Stomach (tissue), 4 donors: Measurements from ENCODE around the gene FAM228B.

Experiments
- CTCF ChIP-seq, 7 experiments: fragments of 450-650 bp in 4 of 7; fragments of 200-600 bp in 3 of 7; sonication (generic) in 3 of 7; IDR thresholded peaks; one replicate each; pipeline ENCODE4 v1.5.1; 2016 to 2019; ENCODE audit warnings: antibody characterized with exemption in 7 of 7, control low read depth in 2 of 7, mild to moderate bottlenecking in 1 of 7
- POLR2A ChIP-seq, 4 donors: fragments of 450-650 bp; IDR thresholded peaks; one replicate each; pipeline ENCODE4 v1.6.1; 2016; ENCODE audit warnings: antibody characterized with exemption in 4 of 4, control low read depth in 2 of 4, mild to moderate bottlenecking in 1 of 4, moderate library complexity in 1 of 4

- TF ChIP-seq CTCF (IDR thresholded peaks at IDR 0.05) (no peak), POLR2A (IDR thresholded peaks at IDR 0.05) (no peak)
Observed at GRCh38 chr2:24205131-24205530, 81.9 kb downstream of the FAM228B start.
